ENCODE measurements around the gene PSD2. TPM values are rescaled to one million over a fixed set of nuclear protein-coding genes. Genes with fewer than 3 reads are reported as not detected.
A peak's percentile ranks its signal among the peaks of the same experiment; 100 is the strongest.

The PSD2 gene
- total and polyA plus RNA-seq, 7 donors: 0.01 to 0.37 (median 0.04) TPM; not detected in 2

DNA sequence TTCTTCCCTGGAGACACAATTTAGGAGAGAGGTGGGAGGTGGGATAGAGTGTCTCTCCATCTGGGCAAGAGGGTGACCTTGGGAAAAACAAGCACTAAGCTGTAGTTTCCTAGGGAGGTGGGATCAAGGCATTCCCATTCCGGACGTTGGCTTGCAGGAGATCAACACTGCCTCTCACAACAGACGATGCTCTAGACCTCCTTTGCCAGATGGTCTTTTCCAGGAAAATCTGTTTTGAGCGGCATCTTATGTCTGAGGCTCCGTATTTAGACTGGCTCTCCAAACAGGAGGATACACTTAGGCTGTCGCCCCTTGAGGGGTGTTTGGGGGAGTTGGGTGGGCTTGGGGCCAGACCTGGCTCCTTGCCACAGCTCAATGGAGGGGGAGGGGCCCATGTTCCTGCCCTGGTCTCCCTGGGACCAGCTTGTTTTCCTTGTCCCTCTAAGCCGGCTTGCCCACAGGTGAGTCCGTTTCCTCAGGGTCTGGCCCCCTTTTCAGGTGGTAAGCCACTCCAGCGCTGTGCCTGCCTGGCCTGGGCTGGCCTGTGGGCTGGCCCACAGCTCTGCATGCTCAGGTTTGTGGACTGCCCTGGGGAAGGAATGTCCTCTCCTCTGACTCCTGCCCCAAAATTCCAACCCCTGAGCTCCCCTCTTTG lies 2.4 kb downstream of the PSD2 start:
- H3K4me3 ChIP-seq: no peak overlapping the region
- H3K4me1 ChIP-seq: peaks cover 10% of the 10 kb centered on the region
- no peaks in the 10 kb centered on the region for H3K9me3 ChIP-seq
- no peak overlapping the region for H3K27ac ChIP-seq
- H3K36me3 ChIP-seq (ENCODE audit: insufficient read depth in 1 of 2, low read depth in 1 of 2): no peaks in the 10 kb centered on the region
- H3K27me3 ChIP-seq (ENCODE audit: insufficient read depth in 3 of 3, low read length in 2 of 3): peaks cover 0 to 39% (median 19%) of the 10 kb centered on the region in 3 donors
- WGBS, 3 donors: 56 to 68% (median 60%) methylated on average over 9 of the region's 9 CpGs
- TF ChIP-seq, protein P1, sequence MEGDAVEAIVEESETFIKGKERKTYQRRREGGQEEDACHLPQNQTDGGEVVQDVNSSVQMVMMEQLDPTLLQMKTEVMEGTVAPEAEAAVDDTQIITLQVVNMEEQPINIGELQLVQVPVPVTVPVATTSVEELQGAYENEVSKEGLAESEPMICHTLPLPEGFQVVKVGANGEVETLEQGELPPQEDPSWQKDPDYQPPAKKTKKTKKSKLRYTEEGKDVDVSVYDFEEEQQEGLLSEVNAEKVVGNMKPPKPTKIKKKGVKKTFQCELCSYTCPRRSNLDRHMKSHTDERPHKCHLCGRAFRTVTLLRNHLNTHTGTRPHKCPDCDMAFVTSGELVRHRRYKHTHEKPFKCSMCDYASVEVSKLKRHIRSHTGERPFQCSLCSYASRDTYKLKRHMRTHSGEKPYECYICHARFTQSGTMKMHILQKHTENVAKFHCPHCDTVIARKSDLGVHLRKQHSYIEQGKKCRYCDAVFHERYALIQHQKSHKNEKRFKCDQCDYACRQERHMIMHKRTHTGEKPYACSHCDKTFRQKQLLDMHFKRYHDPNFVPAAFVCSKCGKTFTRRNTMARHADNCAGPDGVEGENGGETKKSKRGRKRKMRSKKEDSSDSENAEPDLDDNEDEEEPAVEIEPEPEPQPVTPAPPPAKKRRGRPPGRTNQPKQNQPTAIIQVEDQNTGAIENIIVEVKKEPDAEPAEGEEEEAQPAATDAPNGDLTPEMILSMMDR (IDR thresholded peaks at IDR 0.05): no peak
- peak in 1 of 2 donors; percentile 29 for DNase-seq
- intact Hi-C loops (cut with DNase I): no loop called here
- no peak for ATAC-seq

DNA sequence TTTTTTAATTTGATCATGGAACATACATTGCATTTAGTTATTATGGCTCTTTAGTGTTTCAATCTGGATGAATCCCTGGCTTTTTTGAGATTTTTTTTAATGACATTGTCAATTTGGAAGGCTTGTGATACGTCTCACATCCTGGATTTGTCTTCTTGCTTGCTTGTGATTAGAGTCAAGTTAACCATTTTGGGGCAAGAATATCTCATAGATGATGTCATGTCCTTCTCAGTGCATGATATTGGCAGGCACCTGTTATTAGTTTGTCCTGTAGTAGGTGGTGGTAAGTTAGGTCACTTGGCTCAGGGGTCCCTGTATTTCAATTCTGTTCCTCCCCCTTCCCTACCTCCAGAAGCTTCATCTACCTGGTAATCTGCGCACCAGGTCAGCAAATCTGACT lies 3.3 kb downstream of the PSD2 start:
- Histone ChIP-seq H3K27ac (no peak overlapping the region), H3K4me3 (no peak overlapping the region), H3K36me3 (ENCODE audit: insufficient read depth in 1 of 2, low read depth in 1 of 2) (no peaks in the 10 kb centered on the region), H3K27me3 (ENCODE audit: insufficient read depth in 3 of 3, low read length in 2 of 3) (peaks cover 0 to 39% (median 19%) of the 10 kb centered on the region in 3 donors), H3K9me3 (no peaks in the 10 kb centered on the region), H3K4me1 (peaks cover 10% of the 10 kb centered on the region)
- intact Hi-C loops (cut with DNase I): no loop called here
- TF ChIP-seq, protein P1 (IDR thresholded peaks at IDR 0.05): no peak
- ATAC-seq: no peak
- WGBS, 3 donors: 88 to 91% (median 88%) methylated on average over 2 of the region's 2 CpGs
- no peak for DNase-seq

DNA sequence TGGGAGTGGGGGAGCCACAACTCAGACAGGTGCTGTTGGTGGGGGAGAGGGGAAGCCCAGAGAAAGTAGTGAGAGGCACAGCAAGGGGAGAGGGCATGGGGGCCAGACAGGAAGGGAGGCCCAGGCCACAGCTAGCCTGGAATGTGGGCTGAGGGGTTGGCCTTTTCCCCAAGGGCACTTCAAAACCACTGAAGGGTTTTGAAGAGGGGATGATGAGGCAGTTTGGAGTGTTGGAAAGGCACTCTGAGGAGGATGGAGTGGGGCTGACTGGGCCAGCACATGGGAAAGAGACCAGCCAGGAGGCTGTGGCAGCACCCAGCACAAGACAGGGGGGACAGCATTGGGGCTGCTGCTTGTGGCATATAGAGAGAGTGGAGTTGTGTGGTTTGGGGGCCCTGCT lies 3.8 kb downstream of the PSD2 start:
- Histone ChIP-seq H3K4me3 (no peak overlapping the region), H3K9me3 (no peaks in the 10 kb centered on the region), H3K27me3 (ENCODE audit: insufficient read depth in 3 of 3, low read length in 2 of 3) (peaks cover 0 to 39% (median 19%) of the 10 kb centered on the region in 3 donors), H3K36me3 (ENCODE audit: insufficient read depth in 1 of 2, low read depth in 1 of 2) (no peaks in the 10 kb centered on the region), H3K27ac (no peak overlapping the region), H3K4me1 (peaks cover 10% of the 10 kb centered on the region)
- ATAC-seq: no peak
- TF ChIP-seq, protein P1 (IDR thresholded peaks at IDR 0.05): no peak
- intact Hi-C loops (cut with DNase I): no loop called here
- peak in 1 of 2 donors; percentile 14 for DNase-seq

DNA sequence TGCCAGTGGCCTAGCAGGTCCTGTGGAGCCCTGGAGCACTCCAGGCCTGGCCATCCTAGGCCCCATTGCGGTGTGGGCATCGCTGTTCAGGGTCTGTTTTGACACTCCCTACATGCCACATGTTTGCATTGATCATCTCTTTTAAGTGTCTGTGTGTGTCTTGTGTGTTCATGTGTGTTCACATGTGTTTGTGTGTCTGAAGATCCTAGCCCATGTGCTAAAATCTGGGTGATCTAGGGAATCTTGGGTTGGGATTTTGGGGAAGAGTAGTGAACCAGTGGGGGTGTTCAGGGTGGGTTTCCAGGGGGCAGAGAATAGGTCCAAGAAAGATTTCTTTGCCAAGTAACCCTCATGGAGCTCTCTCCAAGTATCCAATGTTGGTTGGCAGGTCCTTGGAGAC lies 8.4 kb downstream of the PSD2 start:
- TF ChIP-seq, protein P1 (IDR thresholded peaks at IDR 0.05): no peak
- Histone ChIP-seq H3K27me3 (ENCODE audit: insufficient read depth in 3 of 3, low read length in 2 of 3) (peaks cover 0 to 8% (median 6%) of the 10 kb centered on the region in 3 donors), H3K9me3 (no peaks in the 10 kb centered on the region), H3K4me3 (no peak overlapping the region), H3K4me1 (no peaks in the 10 kb centered on the region), H3K27ac (no peak overlapping the region), H3K36me3 (ENCODE audit: insufficient read depth in 1 of 2, low read depth in 1 of 2) (no peaks in the 10 kb centered on the region)
- ATAC-seq: no peak
- DNase-seq: no peak
- 92 to 97% (median 94%) methylated on average over 2 of the region's 2 CpGs for WGBS, 3 donors
- intact Hi-C loops (cut with DNase I): no loop called here

Measured in psoas muscle (tissue), 8 donors.